GM23338 (cell line): ENCODE results near the gene SARM1.

ENCODE experiments used
- CREB1 ChIP-seq: fragments of 250-450 bp; sonication (Bioruptor Pico); IDR thresholded peaks from 2 replicates; pipeline ENCODE4 v1.5.0; 2020; ENCODE audit warnings: low read depth, mild to moderate bottlenecking, moderate library complexity
- EZH2 ChIP-seq: fragments of 200-600 bp; sonication (generic); IDR thresholded peaks from one replicate; pipeline ENCODE4 v1.8.0; 2017; ENCODE audit warnings: antibody characterized with exemption, mild to moderate bottlenecking, low read depth; ENCODE audit not compliant: unreplicated experiment
- EZH2phosphoT487 ChIP-seq: fragments of 200-600 bp; sonication (generic); IDR thresholded peaks from one replicate; pipeline ENCODE4 v1.8.1; 2018; ENCODE audit warnings: antibody characterized with exemption; ENCODE audit not compliant: unreplicated experiment
- JUNB ChIP-seq: IDR thresholded peaks from one replicate; pipeline ENCODE4 v1.6.1; 2016; ENCODE audit warnings: antibody characterized with exemption; ENCODE audit not compliant: unreplicated experiment
- POLR2AphosphoS5 ChIP-seq: IDR thresholded peaks from 2 replicates; pipeline ENCODE4 v1.6.1; 2016; ENCODE audit warnings: antibody characterized with exemption, low read depth
- REST ChIP-seq: IDR thresholded peaks from one replicate; pipeline ENCODE4 v1.6.1; 2018; ENCODE audit warnings: antibody characterized with exemption; ENCODE audit not compliant: unreplicated experiment
- STAT1 ChIP-seq: IDR thresholded peaks from one replicate; pipeline ENCODE4 v1.6.1; 2016; ENCODE audit warnings: antibody characterized with exemption; ENCODE audit not compliant: unreplicated experiment
- ZNF114 ChIP-seq: fragments of 250-450 bp; sonication (Bioruptor Pico); IDR thresholded peaks from 2 replicates; pipeline ENCODE4 v1.5.0; 2020; ENCODE audit warnings: mild to moderate bottlenecking, moderate library complexity
- TF ChIP-seq, protein P1 (sequence below), 2 experiments: fragments of 200-600 bp in 1 of 2; sonication (generic) in 1 of 2; conservative IDR thresholded peaks; 2 replicates each; pipeline versions ENCODE4 v1.5.1 to v1.6.1; 2016 to 2017; ENCODE audit warnings: antibody characterized with exemption in 2 of 2, low read depth in 2 of 2, mild to moderate bottlenecking in 2 of 2, moderate library complexity in 1 of 2
- TF ChIP-seq, protein P2 (sequence below): IDR thresholded peaks from 2 replicates; pipeline ENCODE4 v1.6.1; 2016; ENCODE audit warnings: antibody characterized with exemption

DNA sequence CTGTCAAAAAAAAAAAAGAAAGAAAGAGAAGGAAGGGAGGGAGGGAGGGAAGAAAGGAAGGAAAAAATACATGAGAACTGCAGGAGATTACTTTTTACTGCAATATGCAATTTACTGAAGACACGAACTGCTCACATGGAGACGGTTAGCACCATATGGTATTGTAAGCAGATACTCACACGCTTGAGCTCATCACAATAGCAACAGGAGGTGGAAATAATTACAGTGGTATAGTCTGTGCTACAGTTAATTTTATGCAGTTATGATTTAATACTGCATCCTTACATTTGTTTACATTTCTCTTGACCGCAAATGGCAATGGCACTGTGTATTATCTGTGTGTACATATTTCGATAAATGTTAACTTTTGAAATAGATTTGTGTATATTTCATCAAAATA, 55.9 kb downstream of the SARM1 start:
- TF ChIP-seq, protein P1, sequence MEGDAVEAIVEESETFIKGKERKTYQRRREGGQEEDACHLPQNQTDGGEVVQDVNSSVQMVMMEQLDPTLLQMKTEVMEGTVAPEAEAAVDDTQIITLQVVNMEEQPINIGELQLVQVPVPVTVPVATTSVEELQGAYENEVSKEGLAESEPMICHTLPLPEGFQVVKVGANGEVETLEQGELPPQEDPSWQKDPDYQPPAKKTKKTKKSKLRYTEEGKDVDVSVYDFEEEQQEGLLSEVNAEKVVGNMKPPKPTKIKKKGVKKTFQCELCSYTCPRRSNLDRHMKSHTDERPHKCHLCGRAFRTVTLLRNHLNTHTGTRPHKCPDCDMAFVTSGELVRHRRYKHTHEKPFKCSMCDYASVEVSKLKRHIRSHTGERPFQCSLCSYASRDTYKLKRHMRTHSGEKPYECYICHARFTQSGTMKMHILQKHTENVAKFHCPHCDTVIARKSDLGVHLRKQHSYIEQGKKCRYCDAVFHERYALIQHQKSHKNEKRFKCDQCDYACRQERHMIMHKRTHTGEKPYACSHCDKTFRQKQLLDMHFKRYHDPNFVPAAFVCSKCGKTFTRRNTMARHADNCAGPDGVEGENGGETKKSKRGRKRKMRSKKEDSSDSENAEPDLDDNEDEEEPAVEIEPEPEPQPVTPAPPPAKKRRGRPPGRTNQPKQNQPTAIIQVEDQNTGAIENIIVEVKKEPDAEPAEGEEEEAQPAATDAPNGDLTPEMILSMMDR (conservative IDR thresholded peaks at IDR 0.05; ENCODE audit: low read depth in 2 of 2), result no peak
- TF ChIP-seq POLR2AphosphoS5, result no peak
- no peak for TF ChIP-seq EZH2phosphoT487
- TF ChIP-seq STAT1, result no peak
- TF ChIP-seq EZH2, result no peak
- TF ChIP-seq, protein P2, sequence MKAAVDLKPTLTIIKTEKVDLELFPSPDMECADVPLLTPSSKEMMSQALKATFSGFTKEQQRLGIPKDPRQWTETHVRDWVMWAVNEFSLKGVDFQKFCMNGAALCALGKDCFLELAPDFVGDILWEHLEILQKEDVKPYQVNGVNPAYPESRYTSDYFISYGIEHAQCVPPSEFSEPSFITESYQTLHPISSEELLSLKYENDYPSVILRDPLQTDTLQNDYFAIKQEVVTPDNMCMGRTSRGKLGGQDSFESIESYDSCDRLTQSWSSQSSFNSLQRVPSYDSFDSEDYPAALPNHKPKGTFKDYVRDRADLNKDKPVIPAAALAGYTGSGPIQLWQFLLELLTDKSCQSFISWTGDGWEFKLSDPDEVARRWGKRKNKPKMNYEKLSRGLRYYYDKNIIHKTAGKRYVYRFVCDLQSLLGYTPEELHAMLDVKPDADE, result no peak
- TF ChIP-seq REST, result no peak
- TF ChIP-seq CREB1 (CRISPR knock-in tag), result no peak
- no peak for TF ChIP-seq JUNB
- no peak for TF ChIP-seq ZNF114 (CRISPR knock-in tag)
